ENCODE data around the gene DSCAML1. TPM values are rescaled to one million over a fixed set of nuclear protein-coding genes. Genes with fewer than 3 reads are reported as not detected.

Gene DSCAML1
- total and polyA plus RNA-seq, 2 of the 8 experiments (the other 6 are each of a cell fraction or from before 2014, with no cell fraction given): 0.19 to 0.24 TPM

DNA sequence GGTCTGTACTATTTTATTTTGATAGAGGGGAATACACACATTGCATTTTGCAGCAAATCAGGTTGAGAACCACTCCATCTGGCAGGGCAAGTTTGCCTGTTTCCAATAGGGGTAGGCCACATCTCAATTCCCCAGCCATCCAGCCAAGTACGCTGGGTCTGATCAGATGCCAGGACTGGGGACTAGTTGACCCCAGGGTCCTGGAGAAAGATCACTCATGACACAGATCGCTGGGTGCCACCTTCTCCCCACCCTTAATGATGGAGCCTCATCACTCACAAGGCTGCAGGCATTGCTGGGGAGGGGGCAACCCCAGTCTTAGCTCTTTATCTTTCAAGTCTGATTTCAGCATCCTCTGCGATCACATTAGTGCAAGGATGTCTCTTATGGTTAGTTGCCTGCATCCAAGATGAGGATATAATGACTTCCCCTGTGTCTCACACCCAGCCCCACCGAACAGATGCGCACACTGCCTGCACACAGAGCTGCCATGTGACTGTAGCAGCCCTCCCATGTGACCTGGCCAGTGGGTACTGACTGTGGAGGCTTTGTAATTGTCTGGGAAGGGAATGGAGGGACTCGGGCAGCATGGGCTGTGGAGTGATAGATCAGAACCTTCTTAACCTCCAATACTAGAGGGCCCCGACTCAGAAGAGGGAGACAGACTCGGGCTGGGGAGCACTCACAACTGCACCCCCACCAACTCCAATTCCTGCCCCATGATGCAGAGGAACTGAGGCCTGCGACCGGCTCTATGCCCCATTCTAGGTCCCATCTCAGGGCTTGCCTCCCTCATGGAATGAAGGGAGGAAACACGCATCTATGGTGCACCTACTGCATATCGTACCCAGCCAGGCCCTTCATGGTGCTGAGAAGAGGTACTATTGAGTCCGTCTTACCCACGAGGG lies 155.8 kb downstream of the DSCAML1 start (continued):
- no peak for TF ChIP-seq HDAC2 (IDR thresholded peaks at IDR 0.05; ENCODE audit: borderline replicate concordance in 1 of 2, low read depth in 2 of 2, low read length in 2 of 2)
- TF ChIP-seq RBBP5 (IDR thresholded peaks at IDR 0.05; ENCODE audit: borderline replicate concordance, low read depth, low read length): no peak
- TF ChIP-seq TAF7 (optimal IDR thresholded peaks at IDR 0.05; ENCODE audit: borderline replicate concordance, low read depth, low read length): no peak
- no peak for TF ChIP-seq SIRT6 (IDR thresholded peaks at IDR 0.05; ENCODE audit: low read length)
- TF ChIP-seq JUN (IDR thresholded peaks at IDR 0.05; ENCODE audit: low read depth, low read length): no peak
- no peak for TF ChIP-seq EP300 (IDR thresholded peaks at IDR 0.05; ENCODE audit: borderline replicate concordance in 1 of 2, low read depth in 2 of 2, low read length in 2 of 2)

Data from H1 (cell line).